HEK293 (cell line): ENCODE data around the gene PACS2.

Experiments used
- BCL11A ChIP-seq: fragments of 450-650 bp; formaldehyde crosslinking; IDR thresholded peaks from 2 replicates; pipeline ENCODE4 v1.5.1; 2016; ENCODE audit warnings: low read depth, missing biosample characterization, missing genetic modification characterization
- FEZF1 ChIP-seq: fragments of 450-650 bp; formaldehyde crosslinking; IDR thresholded peaks from 2 replicates; pipeline ENCODE4 v1.5.1; 2016; ENCODE audit warnings: missing biosample characterization, missing genetic modification characterization
- GLI2 ChIP-seq: fragments of 450-650 bp; formaldehyde crosslinking; IDR thresholded peaks from 2 replicates; pipeline ENCODE4; 2017; ENCODE audit warnings: missing biosample characterization, missing genetic modification characterization, low read depth, borderline replicate concordance
- IKZF3 ChIP-seq: fragments of 450-650 bp; IDR thresholded peaks from 2 replicates; pipeline ENCODE4 v1.5.0; 2018; ENCODE audit warnings: missing biosample characterization, mild to moderate bottlenecking, missing genetic modification characterization, moderate library complexity
- KLF10 ChIP-seq: fragments of 450-650 bp; IDR thresholded peaks from 2 replicates; pipeline ENCODE4 v1.5.1; 2018; ENCODE audit warnings: missing biosample characterization, mild to moderate bottlenecking, missing genetic modification characterization
- OVOL3 ChIP-seq: fragments of 450-650 bp; formaldehyde crosslinking; IDR thresholded peaks from 2 replicates; pipeline ENCODE4 v1.5.1; 2016; ENCODE audit warnings: missing biosample characterization, missing genetic modification characterization
- SP2 ChIP-seq: fragments of 450-650 bp; formaldehyde crosslinking; IDR thresholded peaks from 2 replicates; pipeline ENCODE4 v1.5.1; 2016; ENCODE audit warnings: missing biosample characterization, missing genetic modification characterization
- SP3 ChIP-seq: fragments of 450-650 bp; formaldehyde crosslinking; IDR thresholded peaks from 2 replicates; pipeline ENCODE4 v1.5.1; 2016; ENCODE audit warnings: missing biosample characterization, missing genetic modification characterization
- YY2 ChIP-seq: fragments of 450-650 bp; formaldehyde crosslinking; IDR thresholded peaks from 2 replicates; pipeline ENCODE4 v1.5.1; 2016; ENCODE audit warnings: missing biosample characterization, missing genetic modification characterization
- ZBTB8A ChIP-seq: fragments of 450-650 bp; formaldehyde crosslinking; IDR thresholded peaks from 2 replicates; pipeline ENCODE4 v1.5.1; 2016; ENCODE audit warnings: missing biosample characterization, missing genetic modification characterization
- ZNF112 ChIP-seq: fragments of 450-650 bp; formaldehyde crosslinking; IDR thresholded peaks from 2 replicates; pipeline ENCODE4 v1.5.0; 2017; ENCODE audit warnings: missing biosample characterization, missing genetic modification characterization
- ZNF132 ChIP-seq: fragments of 450-650 bp; formaldehyde crosslinking; IDR thresholded peaks from 2 replicates; pipeline ENCODE4 v1.5.1; 2017; ENCODE audit warnings: missing biosample characterization, missing genetic modification characterization, borderline replicate concordance
- ZNF133 ChIP-seq: fragments of 450-650 bp; formaldehyde crosslinking; IDR thresholded peaks from 2 replicates; pipeline ENCODE4 v1.5.1; 2016; ENCODE audit warnings: missing biosample characterization, missing genetic modification characterization
- ZNF184 ChIP-seq: fragments of 450-650 bp; IDR thresholded peaks from 2 replicates; pipeline ENCODE4 v1.5.1; 2018; ENCODE audit warnings: missing biosample characterization, mild to moderate bottlenecking, missing genetic modification characterization
- ZNF248 ChIP-seq: fragments of 450-650 bp; formaldehyde crosslinking; IDR thresholded peaks from 2 replicates; pipeline ENCODE4 v1.5.1; 2017; ENCODE audit warnings: missing biosample characterization, missing genetic modification characterization
- ZNF311 ChIP-seq: fragments of 450-650 bp; formaldehyde crosslinking; IDR thresholded peaks from 2 replicates; pipeline ENCODE4 v1.5.1; 2017; ENCODE audit warnings: missing biosample characterization, missing genetic modification characterization, borderline replicate concordance
- ZNF350 ChIP-seq: fragments of 450-650 bp; formaldehyde crosslinking; IDR thresholded peaks from 2 replicates; pipeline ENCODE4 v1.5.0; 2017; ENCODE audit warnings: missing biosample characterization, mild to moderate bottlenecking, missing genetic modification characterization
- ZNF37A ChIP-seq: fragments of 450-650 bp; IDR thresholded peaks from 2 replicates; pipeline ENCODE4 v1.5.1; 2018; ENCODE audit warnings: missing biosample characterization, missing genetic modification characterization
- ZNF48 ChIP-seq: fragments of 450-650 bp; formaldehyde crosslinking; IDR thresholded peaks from 2 replicates; pipeline ENCODE4 v1.5.1; 2016; ENCODE audit warnings: missing biosample characterization, missing genetic modification characterization
- ZNF560 ChIP-seq: fragments of 450-650 bp; formaldehyde crosslinking; IDR thresholded peaks from 2 replicates; pipeline ENCODE4 v1.5.1; 2017; ENCODE audit warnings: missing biosample characterization, missing genetic modification characterization, borderline replicate concordance
- ZNF561 ChIP-seq: fragments of 450-650 bp; IDR thresholded peaks from 2 replicates; pipeline ENCODE4 v1.5.1; 2018; ENCODE audit warnings: missing biosample characterization, missing genetic modification characterization, borderline replicate concordance
- ZNF596 ChIP-seq: fragments of 450-650 bp; IDR thresholded peaks from 2 replicates; pipeline ENCODE4 v1.5.0; 2018; ENCODE audit warnings: missing biosample characterization, mild to moderate bottlenecking, missing genetic modification characterization, moderate library complexity
- ZNF660 ChIP-seq: fragments of 450-650 bp; IDR thresholded peaks from 2 replicates; pipeline ENCODE4 v1.5.1; 2018; ENCODE audit warnings: missing biosample characterization, mild to moderate bottlenecking, missing genetic modification characterization
- ZNF76 ChIP-seq: fragments of 450-650 bp; formaldehyde crosslinking; IDR thresholded peaks from 2 replicates; pipeline ENCODE4; 2016; ENCODE audit warnings: low read depth, missing biosample characterization, missing genetic modification characterization, borderline replicate concordance
- ZSCAN16 ChIP-seq: fragments of 450-650 bp; formaldehyde crosslinking; IDR thresholded peaks from 2 replicates; pipeline ENCODE4 v1.5.1; 2016; ENCODE audit warnings: missing biosample characterization, missing genetic modification characterization
- ZSCAN23 ChIP-seq: fragments of 450-650 bp; formaldehyde crosslinking; IDR thresholded peaks from 2 replicates; pipeline ENCODE4 v1.5.1; 2016; ENCODE audit warnings: missing biosample characterization, missing genetic modification characterization
- ZXDB ChIP-seq: fragments of 450-650 bp; formaldehyde crosslinking; IDR thresholded peaks from 2 replicates; pipeline ENCODE4 v1.5.1; 2016; ENCODE audit warnings: missing biosample characterization, missing genetic modification characterization
- TF ChIP-seq, protein P1 (sequence below): sonication (generic); formaldehyde crosslinking; IDR thresholded peaks from 2 replicates; pipeline ENCODE4 v1.8.1; 2022; ENCODE audit warnings: mild to moderate bottlenecking, moderate library complexity, missing genetic modification reagents
- TF ChIP-seq, protein P2 (sequence below): fragments of 450-650 bp; formaldehyde crosslinking; IDR thresholded peaks from 2 replicates; pipeline ENCODE4; 2016; ENCODE audit warnings: missing biosample characterization, missing genetic modification characterization
- TF ChIP-seq, protein P3 (sequence below): fragments of 450-650 bp; formaldehyde crosslinking; IDR thresholded peaks from 2 replicates; pipeline ENCODE4 v1.5.1; 2016; ENCODE audit warnings: missing biosample characterization, missing genetic modification characterization
- TF ChIP-seq, protein P4 (sequence below): fragments of 450-650 bp; formaldehyde crosslinking; IDR thresholded peaks from 2 replicates; pipeline ENCODE4 v1.5.1; 2016; ENCODE audit warnings: missing biosample characterization, missing genetic modification characterization
- TF ChIP-seq, protein P5 (sequence below): fragments of 450-650 bp; formaldehyde crosslinking; optimal IDR thresholded peaks from 2 replicates; pipeline ENCODE3; 2016; ENCODE audit warnings: missing biosample characterization, mild to moderate bottlenecking, missing genetic modification characterization

PACS2 gene

DNA sequence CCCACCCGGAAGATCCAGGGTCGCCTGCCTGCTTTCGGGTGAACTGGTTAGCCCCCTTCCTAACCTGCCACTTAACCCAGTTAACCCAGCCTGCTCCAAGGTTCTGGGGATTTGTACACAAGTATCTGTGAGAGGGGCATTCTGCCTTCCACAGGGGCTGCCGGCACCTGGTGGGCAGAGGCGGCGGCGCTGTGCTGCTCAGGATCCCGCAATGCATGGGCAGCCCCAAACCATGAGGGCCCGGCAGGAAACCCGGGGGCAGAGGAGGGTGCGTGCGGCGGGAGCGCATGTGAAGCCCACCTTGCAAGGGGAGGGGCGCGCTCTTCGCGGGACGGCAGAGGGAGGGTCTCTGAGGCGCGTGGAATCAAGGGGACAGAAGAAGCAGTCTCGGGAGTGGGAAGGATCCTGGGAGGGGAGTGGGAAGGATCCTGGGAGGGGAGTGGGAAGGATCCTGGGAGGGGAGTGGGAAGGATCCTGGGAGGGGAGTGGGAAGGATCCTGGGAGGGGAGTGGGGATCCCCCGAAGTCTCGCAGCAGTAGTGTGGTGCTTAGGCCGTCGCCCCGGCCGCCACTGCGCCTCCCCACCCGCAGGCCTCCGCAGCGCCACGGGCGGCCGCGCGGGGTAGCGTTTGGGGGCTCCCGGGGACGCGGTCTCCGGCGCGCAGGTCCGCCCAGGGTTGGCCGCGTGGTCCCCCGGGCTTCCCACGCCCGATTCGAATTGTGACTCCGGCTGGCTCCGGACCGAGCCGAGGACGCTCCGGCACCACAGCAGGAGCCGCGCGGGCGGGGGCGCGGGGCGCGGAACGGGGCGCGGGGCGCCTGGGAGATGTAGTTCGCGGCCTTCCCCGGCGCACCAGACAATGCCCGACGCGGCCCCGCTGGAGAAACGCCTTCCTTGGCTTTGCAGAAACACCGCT is 100.2 kb downstream of the PACS2 start (continued):
- TF ChIP-seq, protein P1, sequence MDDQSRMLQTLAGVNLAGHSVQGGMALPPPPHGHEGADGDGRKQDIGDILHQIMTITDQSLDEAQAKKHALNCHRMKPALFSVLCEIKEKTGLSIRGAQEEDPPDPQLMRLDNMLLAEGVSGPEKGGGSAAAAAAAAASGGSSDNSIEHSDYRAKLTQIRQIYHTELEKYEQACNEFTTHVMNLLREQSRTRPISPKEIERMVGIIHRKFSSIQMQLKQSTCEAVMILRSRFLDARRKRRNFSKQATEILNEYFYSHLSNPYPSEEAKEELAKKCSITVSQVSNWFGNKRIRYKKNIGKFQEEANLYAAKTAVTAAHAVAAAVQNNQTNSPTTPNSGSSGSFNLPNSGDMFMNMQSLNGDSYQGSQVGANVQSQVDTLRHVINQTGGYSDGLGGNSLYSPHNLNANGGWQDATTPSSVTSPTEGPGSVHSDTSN (CRISPR knock-in tag) = no peak
- TF ChIP-seq ZNF561 (tag by site-specific recombination) (peak; percentile 79; the same call in 1 of the 2 replicates), SP2 (tag by site-specific recombination) (peak; percentile 60), ZNF132 (tag by site-specific recombination) (no peak), KLF10 (tag by site-specific recombination) (0 out of 2 replicates have a peak, but pooled peaks have one; percentile 24), ZNF311 (tag by site-specific recombination) (no peak), FEZF1 (tag by site-specific recombination) (no peak), ZNF350 (tag by site-specific recombination) (no peak), ZSCAN16 (no peak), ZNF596 (tag by site-specific recombination) (0 out of 2 replicates have a peak, but pooled peaks have one; percentile 23), ZNF37A (tag by site-specific recombination) (no peak), ZSCAN23 (no peak), ZNF76 (tag by site-specific recombination) (peak; percentile 94), ZXDB (no peak), ZNF248 (no peak), BCL11A (tag by site-specific recombination) (no peak), ZNF660 (tag by site-specific recombination) (peak; percentile 79; the same call in 1 of the 2 replicates), ZNF184 (tag by site-specific recombination) (no peak), ZNF133 (no peak), SP3 (tag by site-specific recombination) (peak; percentile 76), ZBTB8A (tag by site-specific recombination) (peak; percentile 75), YY2 (tag by site-specific recombination) (0 out of 2 replicates have a peak, but pooled peaks have one; percentile 32), GLI2 (no peak), ZNF112 (tag by site-specific recombination) (no peak), ZNF48 (tag by site-specific recombination) (no peak), ZNF560 (tag by site-specific recombination) (no peak), IKZF3 (peak; percentile 50), OVOL3 (tag by site-specific recombination) (no peak)
- TF ChIP-seq, protein P2, sequence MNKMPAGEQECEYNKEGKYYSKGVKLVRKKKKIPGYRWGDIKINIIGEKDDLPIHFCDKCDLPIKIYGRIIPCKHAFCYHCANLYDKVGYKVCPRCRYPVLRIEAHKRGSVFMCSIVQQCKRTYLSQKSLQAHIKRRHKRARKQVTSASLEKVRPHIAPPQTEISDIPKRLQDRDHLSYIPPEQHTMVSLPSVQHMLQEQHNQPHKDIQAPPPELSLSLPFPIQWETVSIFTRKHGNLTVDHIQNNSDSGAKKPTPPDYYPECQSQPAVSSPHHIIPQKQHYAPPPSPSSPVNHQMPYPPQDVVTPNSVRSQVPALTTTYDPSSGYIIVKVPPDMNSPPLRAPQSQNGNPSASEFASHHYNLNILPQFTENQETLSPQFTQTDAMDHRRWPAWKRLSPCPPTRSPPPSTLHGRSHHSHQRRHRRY (tag by site-specific recombination) = no peak
- TF ChIP-seq, protein P3, sequence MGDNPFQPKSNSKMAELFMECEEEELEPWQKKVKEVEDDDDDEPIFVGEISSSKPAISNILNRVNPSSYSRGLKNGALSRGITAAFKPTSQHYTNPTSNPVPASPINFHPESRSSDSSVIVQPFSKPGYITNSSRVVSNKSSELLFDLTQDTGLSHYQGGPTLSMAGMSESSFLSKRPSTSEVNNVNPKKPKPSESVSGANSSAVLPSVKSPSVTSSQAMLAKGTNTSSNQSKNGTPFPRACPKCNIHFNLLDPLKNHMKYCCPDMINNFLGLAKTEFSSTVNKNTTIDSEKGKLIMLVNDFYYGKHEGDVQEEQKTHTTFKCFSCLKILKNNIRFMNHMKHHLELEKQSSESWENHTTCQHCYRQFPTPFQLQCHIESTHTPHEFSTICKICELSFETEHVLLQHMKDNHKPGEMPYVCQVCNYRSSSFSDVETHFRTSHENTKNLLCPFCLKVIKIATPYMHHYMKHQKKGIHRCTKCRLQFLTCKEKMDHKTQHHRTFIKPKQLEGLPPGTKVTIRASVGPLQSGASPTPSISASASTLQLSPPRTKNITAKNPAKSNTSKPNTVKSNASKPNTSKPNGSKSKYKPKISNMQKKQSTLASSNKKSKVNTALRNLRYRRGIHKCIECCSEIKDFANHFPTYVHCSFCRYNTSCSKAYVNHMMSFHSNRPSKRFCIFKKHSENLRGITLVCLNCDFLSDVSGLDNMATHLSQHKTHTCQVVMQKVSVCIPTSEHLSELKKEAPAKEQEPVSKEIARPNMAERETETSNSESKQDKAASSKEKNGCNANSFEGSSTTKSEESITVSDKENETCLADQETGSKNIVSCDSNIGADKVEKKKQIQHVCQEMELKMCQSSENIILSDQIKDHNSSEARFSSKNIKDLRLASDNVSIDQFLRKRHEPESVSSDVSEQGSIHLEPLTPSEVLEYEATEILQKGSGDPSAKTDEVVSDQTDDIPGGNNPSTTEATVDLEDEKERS (tag by site-specific recombination) = no peak
- TF ChIP-seq, protein P4, sequence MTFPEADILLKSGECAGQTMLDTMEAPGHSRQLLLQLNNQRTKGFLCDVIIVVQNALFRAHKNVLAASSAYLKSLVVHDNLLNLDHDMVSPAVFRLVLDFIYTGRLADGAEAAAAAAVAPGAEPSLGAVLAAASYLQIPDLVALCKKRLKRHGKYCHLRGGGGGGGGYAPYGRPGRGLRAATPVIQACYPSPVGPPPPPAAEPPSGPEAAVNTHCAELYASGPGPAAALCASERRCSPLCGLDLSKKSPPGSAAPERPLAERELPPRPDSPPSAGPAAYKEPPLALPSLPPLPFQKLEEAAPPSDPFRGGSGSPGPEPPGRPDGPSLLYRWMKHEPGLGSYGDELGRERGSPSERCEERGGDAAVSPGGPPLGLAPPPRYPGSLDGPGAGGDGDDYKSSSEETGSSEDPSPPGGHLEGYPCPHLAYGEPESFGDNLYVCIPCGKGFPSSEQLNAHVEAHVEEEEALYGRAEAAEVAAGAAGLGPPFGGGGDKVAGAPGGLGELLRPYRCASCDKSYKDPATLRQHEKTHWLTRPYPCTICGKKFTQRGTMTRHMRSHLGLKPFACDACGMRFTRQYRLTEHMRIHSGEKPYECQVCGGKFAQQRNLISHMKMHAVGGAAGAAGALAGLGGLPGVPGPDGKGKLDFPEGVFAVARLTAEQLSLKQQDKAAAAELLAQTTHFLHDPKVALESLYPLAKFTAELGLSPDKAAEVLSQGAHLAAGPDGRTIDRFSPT (tag by site-specific recombination) = peak; percentile 56; the same call in 1 of the 2 replicates
- TF ChIP-seq, protein P5, sequence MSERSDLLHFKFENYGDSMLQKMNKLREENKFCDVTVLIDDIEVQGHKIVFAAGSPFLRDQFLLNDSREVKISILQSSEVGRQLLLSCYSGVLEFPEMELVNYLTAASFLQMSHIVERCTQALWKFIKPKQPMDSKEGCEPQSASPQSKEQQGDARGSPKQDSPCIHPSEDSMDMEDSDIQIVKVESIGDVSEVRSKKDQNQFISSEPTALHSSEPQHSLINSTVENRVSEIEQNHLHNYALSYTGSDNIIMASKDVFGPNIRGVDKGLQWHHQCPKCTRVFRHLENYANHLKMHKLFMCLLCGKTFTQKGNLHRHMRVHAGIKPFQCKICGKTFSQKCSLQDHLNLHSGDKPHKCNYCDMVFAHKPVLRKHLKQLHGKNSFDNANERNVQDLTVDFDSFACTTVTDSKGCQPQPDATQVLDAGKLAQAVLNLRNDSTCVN (tag by site-specific recombination) = peak; percentile 85
